ENCODE data around the gene TTN.

DNA sequence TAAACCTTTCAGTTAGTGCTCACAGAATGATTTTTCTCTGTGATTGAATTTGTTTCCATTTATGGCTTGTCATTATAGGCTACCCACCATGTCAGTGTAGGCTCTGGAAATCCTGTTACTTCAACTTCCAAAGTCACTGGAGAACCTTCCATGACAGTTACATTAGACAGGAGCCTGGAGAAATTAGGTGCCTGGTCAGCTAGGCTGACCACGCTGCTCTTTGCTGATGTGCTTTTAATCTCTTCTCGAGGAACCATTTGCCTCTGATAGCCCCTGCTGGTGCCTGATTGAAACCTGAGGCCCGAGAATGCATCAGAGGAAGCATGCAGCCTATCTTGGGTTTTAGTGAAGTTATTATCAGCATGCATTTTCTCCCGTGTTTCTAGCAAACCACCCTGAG, 29.6 kb upstream of the TTN start:
- TF ChIP-seq, protein P1, sequence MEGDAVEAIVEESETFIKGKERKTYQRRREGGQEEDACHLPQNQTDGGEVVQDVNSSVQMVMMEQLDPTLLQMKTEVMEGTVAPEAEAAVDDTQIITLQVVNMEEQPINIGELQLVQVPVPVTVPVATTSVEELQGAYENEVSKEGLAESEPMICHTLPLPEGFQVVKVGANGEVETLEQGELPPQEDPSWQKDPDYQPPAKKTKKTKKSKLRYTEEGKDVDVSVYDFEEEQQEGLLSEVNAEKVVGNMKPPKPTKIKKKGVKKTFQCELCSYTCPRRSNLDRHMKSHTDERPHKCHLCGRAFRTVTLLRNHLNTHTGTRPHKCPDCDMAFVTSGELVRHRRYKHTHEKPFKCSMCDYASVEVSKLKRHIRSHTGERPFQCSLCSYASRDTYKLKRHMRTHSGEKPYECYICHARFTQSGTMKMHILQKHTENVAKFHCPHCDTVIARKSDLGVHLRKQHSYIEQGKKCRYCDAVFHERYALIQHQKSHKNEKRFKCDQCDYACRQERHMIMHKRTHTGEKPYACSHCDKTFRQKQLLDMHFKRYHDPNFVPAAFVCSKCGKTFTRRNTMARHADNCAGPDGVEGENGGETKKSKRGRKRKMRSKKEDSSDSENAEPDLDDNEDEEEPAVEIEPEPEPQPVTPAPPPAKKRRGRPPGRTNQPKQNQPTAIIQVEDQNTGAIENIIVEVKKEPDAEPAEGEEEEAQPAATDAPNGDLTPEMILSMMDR (IDR thresholded peaks at IDR 0.05): no peak
- TF ChIP-seq POLR2A (IDR thresholded peaks at IDR 0.05): no peak
